ENCODE results near the gene PARVB.
A peak's percentile ranks its signal among the peaks of the same experiment; 100 is the strongest.

The PARVB gene

GRCh38 chr22:44179196-44179988 is 155.3 kb downstream of the PARVB start:
- H3K4me1 ChIP-seq (ENCODE audit: control insufficient read depth in 2 of 2, insufficient read depth in 2 of 2, low read length in 2 of 2): no peaks in the 10 kb centered on the region

DNA sequence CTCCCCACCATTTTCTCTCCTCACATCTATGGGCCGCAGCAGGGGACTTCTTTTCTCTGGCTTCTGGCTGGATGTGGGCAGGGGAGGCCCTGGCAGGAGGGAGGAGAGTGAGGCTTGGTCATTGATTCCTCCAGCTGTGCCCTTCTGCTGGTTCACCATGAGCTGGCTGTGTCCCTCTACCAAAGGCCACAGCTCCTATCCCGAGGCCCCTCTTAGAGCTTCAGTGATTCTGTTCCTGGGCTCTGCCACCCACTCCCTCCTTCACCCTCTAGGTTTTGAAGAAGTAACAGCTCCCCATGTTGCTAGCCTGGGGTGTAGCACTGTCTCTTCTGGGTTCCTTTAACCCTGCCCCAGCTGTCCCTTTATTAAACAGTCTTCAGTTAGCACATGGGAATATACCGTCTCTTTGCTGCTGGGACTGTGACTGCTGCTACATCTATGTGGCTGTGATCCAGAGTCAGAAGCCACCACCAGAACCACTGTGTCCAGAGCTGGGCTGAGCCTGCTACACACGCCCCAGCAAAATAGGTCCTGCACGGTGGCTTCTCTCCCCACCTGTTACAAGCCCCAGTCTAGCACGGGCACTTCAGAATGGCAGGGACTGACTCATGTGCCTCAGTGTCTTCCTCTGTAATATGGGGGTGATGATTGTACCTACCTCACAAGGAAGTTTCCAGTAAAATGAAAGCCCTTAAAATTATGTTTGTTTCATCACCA is 156.0 kb downstream of the PARVB start:
- Histone ChIP-seq H3K4me3 (ENCODE audit: low read length in 2 of 2) (no peak overlapping the region), H3K9me3 (ENCODE audit: control insufficient read depth in 2 of 2, low read length in 2 of 2) (no peaks in the 10 kb centered on the region), H3K27ac (ENCODE audit: low read depth in 2 of 2, low read length in 2 of 2) (no peak overlapping the region), H3K9ac (ENCODE audit: low read depth in 1 of 2, low read length in 2 of 2) (no peak overlapping the region), H3K27me3 (ENCODE audit: control insufficient read depth in 2 of 2, insufficient read depth in 2 of 2, low read length in 2 of 2) (no peaks in the 10 kb centered on the region), H3K36me3 (ENCODE audit: control insufficient read depth in 2 of 2, insufficient read depth in 2 of 2, low read length in 2 of 2) (no peaks in the 10 kb centered on the region), H3K4me1 (ENCODE audit: control insufficient read depth in 2 of 2, insufficient read depth in 2 of 2, low read length in 2 of 2) (no peaks in the 10 kb centered on the region)

More at GRCh38 chr22:44179196-44179988, 155.3 kb downstream of the PARVB start:
- no peak overlapping the region for H3K4me3 ChIP-seq (ENCODE audit: low read length in 2 of 2)
- no peak overlapping the region for H3K9ac ChIP-seq (ENCODE audit: low read depth in 1 of 2, low read length in 2 of 2)
- no peaks in the 10 kb centered on the region for H3K9me3 ChIP-seq (ENCODE audit: control insufficient read depth in 2 of 2, low read length in 2 of 2)
- no peaks in the 10 kb centered on the region for H3K27me3 ChIP-seq (ENCODE audit: control insufficient read depth in 2 of 2, insufficient read depth in 2 of 2, low read length in 2 of 2)
- no peak overlapping the region for H3K27ac ChIP-seq (ENCODE audit: low read depth in 2 of 2, low read length in 2 of 2)
- no peaks in the 10 kb centered on the region for H3K36me3 ChIP-seq (ENCODE audit: control insufficient read depth in 2 of 2, insufficient read depth in 2 of 2, low read length in 2 of 2)

DNA sequence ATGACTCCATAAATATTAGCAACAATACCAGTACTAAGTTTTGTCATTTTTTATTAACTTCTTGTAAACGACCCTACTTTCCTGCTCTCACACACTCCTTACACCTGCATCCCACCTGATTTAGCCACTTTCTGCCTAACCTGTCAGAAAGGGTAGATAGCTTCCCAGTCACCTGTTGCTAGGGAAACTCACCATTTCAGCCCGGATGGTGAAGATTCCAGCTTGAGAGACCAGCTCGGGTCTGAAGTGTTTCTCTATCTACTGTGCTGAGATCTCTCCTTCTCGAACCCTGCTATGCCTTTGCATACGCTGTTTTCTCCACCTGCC is 156.6 kb downstream of the PARVB start, which contains the start of gene PARVG:
PARVG (plus strand) TSS at position 220 of the 327 bp plus-strand sequence. CDS start 2,405 bp downstream, outside the sequence.
- no peaks in the 10 kb centered on the region for H3K36me3 ChIP-seq (ENCODE audit: control insufficient read depth in 2 of 2, insufficient read depth in 2 of 2, low read length in 2 of 2)
- peak within 1 kb of the TSS; percentile 68 to 81 for H3K27ac ChIP-seq (ENCODE audit: low read depth in 2 of 2, low read length in 2 of 2)
- no peaks in the 10 kb centered on the region for H3K9me3 ChIP-seq (ENCODE audit: control insufficient read depth in 2 of 2, low read length in 2 of 2)
- peak within 1 kb of the TSS; percentile 34 to 68 for H3K4me3 ChIP-seq (ENCODE audit: low read length in 2 of 2)
- H3K4me1 ChIP-seq (ENCODE audit: control insufficient read depth in 2 of 2, insufficient read depth in 2 of 2, low read length in 2 of 2): no peaks in the 10 kb centered on the region
- peak within 1 kb of the TSS; percentile 36 to 41 for H3K9ac ChIP-seq (ENCODE audit: low read depth in 1 of 2, low read length in 2 of 2)
- no peaks in the 10 kb centered on the region for H3K27me3 ChIP-seq (ENCODE audit: control insufficient read depth in 2 of 2, insufficient read depth in 2 of 2, low read length in 2 of 2)

DNA sequence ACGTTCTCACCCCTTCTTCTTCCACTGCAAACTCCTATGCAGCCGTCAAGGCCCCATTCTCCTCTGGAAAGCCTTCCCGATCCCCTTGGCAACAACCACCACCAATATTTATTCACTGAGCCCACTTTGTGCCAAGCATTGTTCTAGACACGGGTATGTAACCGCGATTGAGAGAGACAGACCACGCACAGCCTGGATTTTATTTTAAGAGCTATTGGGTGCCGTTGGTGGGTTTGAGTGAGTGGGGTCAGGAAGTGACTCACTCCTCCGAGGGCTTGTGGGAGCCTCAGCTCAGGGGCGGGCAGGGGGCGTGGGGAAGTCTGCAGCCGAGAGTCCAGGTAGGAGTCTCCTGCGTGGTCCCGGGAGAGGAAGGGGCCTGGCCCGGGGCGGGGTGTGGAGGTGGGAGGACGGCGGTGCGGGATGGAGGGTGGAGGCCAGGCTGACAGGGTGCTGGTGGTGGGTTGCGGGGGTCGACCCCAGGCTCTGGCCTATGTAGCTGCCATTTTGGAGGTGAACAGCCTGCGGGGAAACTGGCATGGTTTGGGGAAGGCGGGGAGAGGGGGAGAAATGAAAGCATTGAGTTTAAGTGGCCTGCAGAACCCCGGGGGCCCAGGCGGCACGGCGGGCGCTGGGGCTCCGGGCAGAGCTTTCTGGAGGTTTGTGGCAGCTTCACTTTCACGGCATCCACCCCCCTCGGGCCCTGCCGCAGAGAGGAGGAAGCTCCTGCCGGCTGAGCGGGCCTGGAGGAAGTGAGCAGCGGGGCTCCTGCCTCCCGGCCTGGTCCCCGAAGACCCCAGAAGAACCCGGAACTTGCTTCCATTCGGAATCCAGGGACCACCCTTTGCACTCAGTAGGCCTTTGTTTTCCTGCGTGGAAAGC is 157.2 kb downstream of the PARVB start:
- peak overlapping the region; percentile 34 to 68 for H3K4me3 ChIP-seq (ENCODE audit: low read length in 2 of 2)
- H3K36me3 ChIP-seq (ENCODE audit: control insufficient read depth in 2 of 2, insufficient read depth in 2 of 2, low read length in 2 of 2): no peaks in the 10 kb centered on the region
- peak overlapping the region; percentile 36 to 41 for H3K9ac ChIP-seq (ENCODE audit: low read depth in 1 of 2, low read length in 2 of 2)
- no peaks in the 10 kb centered on the region for H3K27me3 ChIP-seq (ENCODE audit: control insufficient read depth in 2 of 2, insufficient read depth in 2 of 2, low read length in 2 of 2)
- H3K4me1 ChIP-seq (ENCODE audit: control insufficient read depth in 2 of 2, insufficient read depth in 2 of 2, low read length in 2 of 2): no peaks in the 10 kb centered on the region
- peak overlapping the region; percentile 68 to 81 for H3K27ac ChIP-seq (ENCODE audit: low read depth in 2 of 2, low read length in 2 of 2)
- no peaks in the 10 kb centered on the region for H3K9me3 ChIP-seq (ENCODE audit: control insufficient read depth in 2 of 2, low read length in 2 of 2)

DNA sequence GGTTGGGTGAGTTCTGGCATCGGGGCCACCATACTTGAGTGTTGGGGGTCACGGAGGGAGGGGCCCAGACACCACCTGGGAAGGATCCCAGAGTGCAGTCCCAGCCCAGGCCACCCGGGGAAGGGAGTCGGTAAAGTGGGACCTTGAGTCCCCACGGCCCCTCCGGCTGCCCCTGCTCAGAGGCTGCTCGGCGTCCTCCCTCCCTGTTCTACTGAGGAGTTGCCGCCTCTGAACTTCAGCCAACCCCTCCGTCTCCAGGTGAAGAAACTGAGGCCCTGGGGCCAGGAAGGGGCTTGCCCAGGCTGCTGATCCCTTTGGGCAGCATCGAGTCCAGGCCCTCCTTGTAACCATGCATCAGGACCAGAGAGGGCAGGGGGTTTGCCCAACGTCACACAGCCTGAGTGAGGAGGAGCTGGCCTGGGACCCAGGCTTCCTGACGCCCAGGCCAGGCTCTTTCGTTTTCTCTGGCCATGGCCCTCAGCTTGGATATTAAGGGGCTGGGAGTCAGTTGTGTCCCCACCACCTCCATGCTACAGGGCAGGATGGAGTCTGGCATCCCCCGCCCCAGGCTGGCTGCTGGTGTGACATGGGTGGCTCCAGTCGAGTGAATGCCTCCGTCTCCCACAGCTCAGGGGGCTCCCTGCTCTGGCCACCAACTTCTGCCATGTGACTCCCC is 157.9 kb downstream of the PARVB start:
- H3K9me3 ChIP-seq (ENCODE audit: control insufficient read depth in 2 of 2, low read length in 2 of 2): no peaks in the 10 kb centered on the region
- peak overlapping the region; percentile 34 to 68 for H3K4me3 ChIP-seq (ENCODE audit: low read length in 2 of 2)
- peak overlapping the region; percentile 36 to 41 for H3K9ac ChIP-seq (ENCODE audit: low read depth in 1 of 2, low read length in 2 of 2)
- no peaks in the 10 kb centered on the region for H3K27me3 ChIP-seq (ENCODE audit: control insufficient read depth in 2 of 2, insufficient read depth in 2 of 2, low read length in 2 of 2)
- H3K4me1 ChIP-seq (ENCODE audit: control insufficient read depth in 2 of 2, insufficient read depth in 2 of 2, low read length in 2 of 2): no peaks in the 10 kb centered on the region
- H3K27ac ChIP-seq (ENCODE audit: low read depth in 2 of 2, low read length in 2 of 2): peak overlapping the region; percentile 68 to 81
- no peaks in the 10 kb centered on the region for H3K36me3 ChIP-seq (ENCODE audit: control insufficient read depth in 2 of 2, insufficient read depth in 2 of 2, low read length in 2 of 2)

- no peaks in the 10 kb centered on the region for H3K27me3 ChIP-seq (ENCODE audit: control insufficient read depth in 2 of 2, insufficient read depth in 2 of 2, low read length in 2 of 2)
- peak overlapping the region; percentile 34 to 68 for H3K4me3 ChIP-seq (ENCODE audit: low read length in 2 of 2)
- no peaks in the 10 kb centered on the region for H3K4me1 ChIP-seq (ENCODE audit: control insufficient read depth in 2 of 2, insufficient read depth in 2 of 2, low read length in 2 of 2)
- no peaks in the 10 kb centered on the region for H3K9me3 ChIP-seq (ENCODE audit: control insufficient read depth in 2 of 2, low read length in 2 of 2)
- H3K9ac ChIP-seq (ENCODE audit: low read depth in 1 of 2, low read length in 2 of 2): peak overlapping the region; percentile 36 to 41
- H3K27ac ChIP-seq (ENCODE audit: low read depth in 2 of 2, low read length in 2 of 2): peak overlapping the region; percentile 68 to 81
- no peaks in the 10 kb centered on the region for H3K36me3 ChIP-seq (ENCODE audit: control insufficient read depth in 2 of 2, insufficient read depth in 2 of 2, low read length in 2 of 2)
Observed at GRCh38 chr22:44182588-44183286, 158.6 kb downstream of the PARVB start.

GRCh38 chr22:44183287-44183588 is 159.1 kb downstream of the PARVB start:
- Histone ChIP-seq H3K4me1 (ENCODE audit: control insufficient read depth in 2 of 2, insufficient read depth in 2 of 2, low read length in 2 of 2) (no peaks in the 10 kb centered on the region), H3K9ac (ENCODE audit: low read depth in 1 of 2, low read length in 2 of 2) (no peak overlapping the region), H3K27me3 (ENCODE audit: control insufficient read depth in 2 of 2, insufficient read depth in 2 of 2, low read length in 2 of 2) (no peaks in the 10 kb centered on the region), H3K27ac (ENCODE audit: low read depth in 2 of 2, low read length in 2 of 2) (peak overlapping the region in 1 of 2 donors; percentile 23), H3K4me3 (ENCODE audit: low read length in 2 of 2) (no peak overlapping the region), H3K36me3 (ENCODE audit: control insufficient read depth in 2 of 2, insufficient read depth in 2 of 2, low read length in 2 of 2) (no peaks in the 10 kb centered on the region), H3K9me3 (ENCODE audit: control insufficient read depth in 2 of 2, low read length in 2 of 2) (no peaks in the 10 kb centered on the region)

DNA sequence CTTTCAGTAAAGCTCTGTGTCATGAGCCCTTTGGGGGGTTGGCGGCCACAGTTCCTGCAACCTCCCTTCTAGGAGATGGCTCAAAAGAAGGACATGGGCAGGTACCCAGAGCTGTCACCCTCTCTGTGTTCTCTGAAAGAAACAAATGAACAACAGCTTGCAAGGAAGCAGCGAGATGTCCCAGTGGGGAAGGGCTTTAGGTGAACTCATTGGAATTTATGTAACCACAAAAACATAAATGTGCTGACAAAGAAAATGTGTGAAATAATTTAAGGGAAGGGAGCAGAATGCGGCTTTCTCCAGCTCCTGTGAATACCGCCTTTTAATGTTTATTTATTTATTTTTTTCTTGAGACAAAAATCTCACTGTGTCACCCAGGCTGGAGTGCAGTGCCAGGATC is 159.9 kb downstream of the PARVB start:
- Histone ChIP-seq H3K27me3 (ENCODE audit: control insufficient read depth in 2 of 2, insufficient read depth in 2 of 2, low read length in 2 of 2) (no peaks in the 10 kb centered on the region), H3K4me3 (ENCODE audit: low read length in 2 of 2) (no peak overlapping the region), H3K27ac (ENCODE audit: low read depth in 2 of 2, low read length in 2 of 2) (no peak overlapping the region), H3K9me3 (ENCODE audit: control insufficient read depth in 2 of 2, low read length in 2 of 2) (no peaks in the 10 kb centered on the region), H3K4me1 (ENCODE audit: control insufficient read depth in 2 of 2, insufficient read depth in 2 of 2, low read length in 2 of 2) (no peaks in the 10 kb centered on the region), H3K9ac (ENCODE audit: low read depth in 1 of 2, low read length in 2 of 2) (no peak overlapping the region), H3K36me3 (ENCODE audit: control insufficient read depth in 2 of 2, insufficient read depth in 2 of 2, low read length in 2 of 2) (no peaks in the 10 kb centered on the region)

All from mucosa of rectum (tissue), 2 donors.